SK-N-SH treated with all-trans-retinoic acid at 6 μM for 48 hours (cell line): ENCODE data around the gene S100B.

ENCODE experiments used
- ATAC-seq: fragments of 200-7000 bp; cut with Tn5 transposase; 3 replicates; pipeline ENCODE4 v1.9.1; 2020; ENCODE audit warnings: mild to moderate bottlenecking, moderate library complexity
- ARNTL ChIP-seq: fragments of 450-650 bp; formaldehyde crosslinking; IDR thresholded peaks from 2 replicates; pipeline ENCODE4 v1.5.0; 2020; ENCODE audit warnings: low read depth, mild to moderate bottlenecking, moderate library complexity, borderline replicate concordance
- BACH2 ChIP-seq: fragments of 250-450 bp; sonication (Bioruptor Pico); IDR thresholded peaks from 2 replicates; pipeline ENCODE4 v1.9.0; 2021; ENCODE audit warnings: mild to moderate bottlenecking, borderline replicate concordance
- CSDC2 ChIP-seq: fragments of 250-450 bp; sonication (Bioruptor Pico); IDR thresholded peaks from 2 replicates; pipeline ENCODE4 v1.5.0; 2020; ENCODE audit warnings: mild to moderate bottlenecking, moderate library complexity
- CSRNP3 ChIP-seq: fragments of 250-450 bp; sonication (Bioruptor Pico); IDR thresholded peaks from 2 replicates; pipeline ENCODE4 v1.5.1; 2021; ENCODE audit warnings: mild to moderate bottlenecking, moderate library complexity
- ESRRG ChIP-seq: fragments of 250-450 bp; sonication (Bioruptor Pico); IDR thresholded peaks from 2 replicates; pipeline ENCODE4 v1.6.1; 2021; ENCODE audit warnings: mild to moderate bottlenecking
- GLIS3 ChIP-seq: fragments of 250-450 bp; sonication (Bioruptor Pico); IDR thresholded peaks from 2 replicates; pipeline ENCODE4 v1.5.0; 2020; ENCODE audit warnings: mild to moderate bottlenecking, moderate library complexity
- ISL1 ChIP-seq: fragments of 250-450 bp; sonication (Bioruptor Pico); IDR thresholded peaks from 2 replicates; pipeline ENCODE4 v2.1.2; 2022; ENCODE audit warnings: mild to moderate bottlenecking, moderate library complexity
- OSR1 ChIP-seq: fragments of 250-450 bp; sonication (Bioruptor Pico); IDR thresholded peaks from 2 replicates; pipeline ENCODE4 v1.8.0; 2022; ENCODE audit warnings: moderate library complexity, mild to moderate bottlenecking, inconsistent platforms
- PATZ1 ChIP-seq: fragments of 250-450 bp; sonication (Bioruptor Pico); IDR thresholded peaks from 2 replicates; pipeline ENCODE4 v1.8.0; 2020; ENCODE audit warnings: mild to moderate bottlenecking, moderate library complexity, borderline replicate concordance
- POU6F1 ChIP-seq: fragments of 250-450 bp; sonication (Bioruptor Pico); IDR thresholded peaks from 2 replicates; pipeline ENCODE4 v1.8.0; 2021; ENCODE audit warnings: low read depth, mild to moderate bottlenecking, moderate library complexity, borderline replicate concordance
- PPARA ChIP-seq: fragments of 250-450 bp; sonication (Bioruptor Pico); IDR thresholded peaks from 2 replicates; pipeline ENCODE4 v1.5.0; 2020; ENCODE audit warnings: mild to moderate bottlenecking, borderline replicate concordance
- RARB ChIP-seq: fragments of 250-450 bp; sonication (Bioruptor Pico); IDR thresholded peaks from 2 replicates; pipeline ENCODE4 v1.8.0; 2021; ENCODE audit warnings: mild to moderate bottlenecking, moderate library complexity
- SNAI2 ChIP-seq: fragments of 250-450 bp; sonication (Bioruptor Pico); IDR thresholded peaks from 2 replicates; pipeline ENCODE4 v1.5.0; 2020; ENCODE audit warnings: mild to moderate bottlenecking, moderate library complexity
- TCF4 ChIP-seq: fragments of 250-450 bp; sonication (Bioruptor Pico); IDR thresholded peaks from 2 replicates; pipeline ENCODE4 v1.8.0; 2021; ENCODE audit warnings: mild to moderate bottlenecking, moderate library complexity, borderline replicate concordance
- TOX ChIP-seq: fragments of 250-450 bp; sonication (Bioruptor Pico); IDR thresholded peaks from 2 replicates; pipeline ENCODE4 v1.8.0; 2021; ENCODE audit warnings: mild to moderate bottlenecking, moderate library complexity, borderline replicate concordance
- TSHZ2 ChIP-seq: fragments of 250-450 bp; sonication (Bioruptor Pico); IDR thresholded peaks from 2 replicates; pipeline ENCODE4 v1.5.0; 2020; ENCODE audit warnings: mild to moderate bottlenecking, moderate library complexity
- ZC3H10 ChIP-seq: fragments of 250-450 bp; sonication (Bioruptor Pico); IDR thresholded peaks from 2 replicates; pipeline ENCODE4 v1.5.1; 2021; ENCODE audit warnings: mild to moderate bottlenecking, moderate library complexity
- ZFP3 ChIP-seq: fragments of 250-450 bp; sonication (Bioruptor Pico); IDR thresholded peaks from 2 replicates; pipeline ENCODE4 v1.5.0; 2020; ENCODE audit warnings: mild to moderate bottlenecking, moderate library complexity
- ZFP30 ChIP-seq: fragments of 450-650 bp; formaldehyde crosslinking; IDR thresholded peaks from 2 replicates; pipeline ENCODE4 v1.5.0; 2022; ENCODE audit warnings: mild to moderate bottlenecking, moderate library complexity
- ZNF565 ChIP-seq: fragments of 450-650 bp; formaldehyde crosslinking; conservative IDR thresholded peaks from 2 replicates; pipeline ENCODE4 v1.5.0; 2020; ENCODE audit warnings: low read depth, mild to moderate bottlenecking, moderate library complexity
- ZNF70 ChIP-seq: fragments of 450-650 bp; formaldehyde crosslinking; IDR thresholded peaks from 2 replicates; pipeline ENCODE4 v1.5.0; 2020; ENCODE audit warnings: mild to moderate bottlenecking, moderate library complexity
- ZNF8 ChIP-seq: fragments of 450-650 bp; formaldehyde crosslinking; IDR thresholded peaks from 2 replicates; pipeline ENCODE4 v1.5.0; 2020; ENCODE audit warnings: mild to moderate bottlenecking, moderate library complexity

The S100B gene

GRCh38 chr21:46650476-46651098, 45.7 kb upstream of the S100B start:
- no peak for TF ChIP-seq TCF4 (CRISPR knock-in tag)
- TF ChIP-seq PPARA = no peak
- no peak for TF ChIP-seq OSR1 (CRISPR knock-in tag)
- TF ChIP-seq ZNF70 (CRISPR knock-in tag) = no peak
- no peak for TF ChIP-seq GLIS3 (CRISPR knock-in tag)
- TF ChIP-seq ZFP3 (CRISPR knock-in tag) = no peak
- TF ChIP-seq BACH2 (CRISPR knock-in tag) = no peak
- no peak for TF ChIP-seq ZNF8 (CRISPR knock-in tag)
- TF ChIP-seq ZNF565 (CRISPR knock-in tag) = no peak
- ATAC-seq = no peak; the same call in 2 of the 3 replicates

- ATAC-seq = no peak
- TF ChIP-seq GLIS3 (CRISPR knock-in tag) (no peak), SNAI2 (CRISPR knock-in tag) (no peak), ESRRG (CRISPR knock-in tag) (no peak), ARNTL (CRISPR knock-in tag) (no peak), ZNF8 (CRISPR knock-in tag) (no peak), TOX (CRISPR knock-in tag) (no peak), TCF4 (CRISPR knock-in tag) (no peak), ZFP3 (CRISPR knock-in tag) (no peak), BACH2 (CRISPR knock-in tag) (no peak)
Measured at GRCh38 chr21:46649356-46649755, 44.5 kb upstream of the S100B start.

- TF ChIP-seq ZNF8 (CRISPR knock-in tag) (no peak), CSDC2 (CRISPR knock-in tag) (no peak)
- no peak for ATAC-seq
Measured at GRCh38 chr21:46648539-46648938, 43.7 kb upstream of the S100B start.

- no peak for ATAC-seq
- TF ChIP-seq ZFP3 (CRISPR knock-in tag) (no peak), ZNF565 (CRISPR knock-in tag) (no peak), GLIS3 (CRISPR knock-in tag) (no peak), CSDC2 (CRISPR knock-in tag) (no peak), ISL1 (CRISPR knock-in tag) (no peak), OSR1 (CRISPR knock-in tag) (no peak), ZC3H10 (CRISPR knock-in tag) (no peak), TOX (CRISPR knock-in tag) (no peak), CSRNP3 (CRISPR knock-in tag) (no peak), RARB (CRISPR knock-in tag) (no peak), ESRRG (CRISPR knock-in tag) (no peak), PATZ1 (no peak), ZFP30 (CRISPR knock-in tag) (no peak), ZNF70 (CRISPR knock-in tag) (no peak), BACH2 (CRISPR knock-in tag) (no peak)
- TF ChIP-seq, all 23 proteins: peak for 0
Measured at GRCh38 chr21:46646541-46647154, 41.8 kb upstream of the S100B start.

GRCh38 chr21:46645840-46646239, 41.0 kb upstream of the S100B start:
- TF ChIP-seq SNAI2 (CRISPR knock-in tag) = no peak
- no peak for TF ChIP-seq ZFP3 (CRISPR knock-in tag)
- TF ChIP-seq ZNF70 (CRISPR knock-in tag) = no peak
- no peak for TF ChIP-seq CSDC2 (CRISPR knock-in tag)
- TF ChIP-seq ZC3H10 (CRISPR knock-in tag) = no peak
- no peak for TF ChIP-seq TSHZ2 (CRISPR knock-in tag)
- no peak for TF ChIP-seq ISL1 (CRISPR knock-in tag)
- TF ChIP-seq POU6F1 = no peak
- TF ChIP-seq RARB (CRISPR knock-in tag) = no peak
- no peak for TF ChIP-seq ZNF565 (CRISPR knock-in tag)
- TF ChIP-seq BACH2 (CRISPR knock-in tag) = no peak
- no peak for TF ChIP-seq ARNTL (CRISPR knock-in tag)
- TF ChIP-seq CSRNP3 (CRISPR knock-in tag) = no peak
- ATAC-seq = no peak
